HG03135 (cell line): ENCODE results near the gene VIPR2.
"Not testable (repeated sequence)": the region's sequence is repeated elsewhere in the genome, so short reads cannot be mapped to it uniquely, and the experiment has no call there.

Experiments
- ATAC-seq: cut with Tn5 transposase; IDR thresholded peaks from one replicate; pipeline ENCODE4 v1.9.1; 2021; ENCODE audit warnings: mild to moderate bottlenecking, moderate library complexity; ENCODE audit not compliant: unreplicated experiment

Gene VIPR2

GRCh38 chr7:158996214-158997109 is 148.2 kb downstream of the VIPR2 start:
- no peak for ATAC-seq

GRCh38 chr7:158995514-158995913 is 149.2 kb downstream of the VIPR2 start:
- ATAC-seq, result no peak

GRCh38 chr7:158994687-158995086 is 150.0 kb downstream of the VIPR2 start:
- ATAC-seq, result no peak

GRCh38 chr7:158993591-158993990 is 151.1 kb downstream of the VIPR2 start:
- ATAC-seq, result no peak

- no peak for ATAC-seq
These were observed 151.9 kb downstream of the VIPR2 start for GRCh38 chr7:158992759-158993158.

- ATAC-seq, result no peak
These were observed 152.6 kb downstream of the VIPR2 start for GRCh38 chr7:158991824-158992621.

GRCh38 chr7:158988996-158989395 is 155.7 kb downstream of the VIPR2 start:
- ATAC-seq, result no peak

- ATAC-seq, result no peak
These were observed 156.3 kb downstream of the VIPR2 start for GRCh38 chr7:158988302-158988862.

- no peak for ATAC-seq
These were observed 157.0 kb downstream of the VIPR2 start for GRCh38 chr7:158987691-158988090.

GRCh38 chr7:158985583-158985982 is 159.1 kb downstream of the VIPR2 start:
- no peak for ATAC-seq

GRCh38 chr7:158984007-158984406 is 160.7 kb downstream of the VIPR2 start:
- not testable (repeated sequence) for ATAC-seq

GRCh38 chr7:158982080-158982479 is 162.6 kb downstream of the VIPR2 start:
- not testable (repeated sequence) for ATAC-seq

- no peak for ATAC-seq
These were observed 164.9 kb downstream of the VIPR2 start for GRCh38 chr7:158979635-158980351.

GRCh38 chr7:158979023-158979529 is 165.6 kb downstream of the VIPR2 start:
- no peak for ATAC-seq
